ENCODE results near the gene CARD14. TPM values are rescaled to one million over a fixed set of nuclear protein-coding genes. Genes with fewer than 3 reads are reported as not detected.
"Not testable (repeated sequence)": the region's sequence is repeated elsewhere in the genome, so short reads cannot be mapped to it uniquely, and the experiment has no call there.

CARD14 gene
- total RNA-seq, 1 donor from 2014 or later: not detected

DNA sequence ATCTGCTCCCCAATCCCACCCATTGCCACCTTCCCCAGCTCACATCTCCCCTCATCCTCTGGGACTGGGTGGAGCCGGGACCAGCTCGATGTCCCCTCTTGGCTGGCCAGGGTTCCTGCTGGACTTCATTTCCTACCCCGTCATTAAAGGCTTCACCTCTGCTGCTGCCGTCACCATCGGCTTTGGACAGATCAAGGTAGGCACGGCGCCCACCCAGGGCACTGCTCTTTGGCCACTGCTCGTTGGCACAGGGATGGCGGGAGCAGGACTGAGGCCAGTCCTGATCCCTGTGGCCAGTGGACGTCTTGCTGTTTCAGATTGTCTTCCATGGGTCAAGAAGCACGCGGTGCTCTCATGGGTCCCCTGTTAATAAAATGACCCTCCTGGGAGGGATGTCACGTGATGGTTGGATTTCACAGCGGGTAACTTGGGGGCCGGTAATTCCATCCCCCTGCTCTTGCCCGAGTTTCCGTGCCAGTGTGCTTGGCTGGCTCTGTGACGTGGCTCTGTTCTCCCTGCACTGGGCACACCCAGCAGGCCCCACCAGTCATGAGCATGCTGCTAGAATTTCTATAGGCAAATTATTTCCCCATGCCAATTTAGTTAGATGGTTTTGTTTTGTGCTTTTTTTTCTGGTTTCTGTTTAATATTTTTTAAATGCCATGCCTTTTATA is 53.4 kb downstream of the CARD14 start:
- intact Hi-C loops (cut with micrococcal nuclease): no loop called here

DNA sequence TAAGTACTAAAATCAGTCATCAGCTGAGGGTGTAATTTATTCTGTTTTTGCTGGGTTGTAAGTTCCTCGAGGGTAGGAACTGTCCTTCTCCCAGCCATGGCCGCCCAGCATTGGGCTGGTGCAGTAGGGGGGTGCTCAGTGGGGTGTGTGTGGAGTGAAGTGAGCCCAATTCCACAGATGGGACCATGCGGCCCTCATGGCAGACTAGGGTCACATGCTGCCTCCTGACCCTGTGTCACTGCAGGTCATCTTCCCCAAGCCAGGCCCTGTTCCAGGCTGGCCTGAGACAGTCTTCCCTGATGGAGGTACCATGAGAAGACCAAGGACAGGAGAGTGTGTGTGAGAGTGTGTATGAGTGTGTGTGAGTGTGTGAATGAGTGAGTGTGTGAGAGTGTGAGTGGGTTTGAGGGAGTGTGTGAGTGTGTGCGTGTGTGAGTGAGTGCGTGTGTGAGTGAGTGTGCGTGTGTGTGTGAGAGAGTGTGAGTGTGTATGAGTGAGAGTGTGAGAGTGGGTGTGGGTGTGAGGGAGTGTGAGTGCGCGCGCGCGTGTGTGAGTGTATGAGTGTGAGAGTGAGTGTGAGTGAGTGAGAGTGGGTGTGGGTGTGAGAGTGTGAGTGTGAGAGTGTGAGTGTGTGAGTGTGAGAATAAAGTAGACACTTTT is 54.1 kb downstream of the CARD14 start:
- intact Hi-C loops (cut with micrococcal nuclease): no loop called here

DNA sequence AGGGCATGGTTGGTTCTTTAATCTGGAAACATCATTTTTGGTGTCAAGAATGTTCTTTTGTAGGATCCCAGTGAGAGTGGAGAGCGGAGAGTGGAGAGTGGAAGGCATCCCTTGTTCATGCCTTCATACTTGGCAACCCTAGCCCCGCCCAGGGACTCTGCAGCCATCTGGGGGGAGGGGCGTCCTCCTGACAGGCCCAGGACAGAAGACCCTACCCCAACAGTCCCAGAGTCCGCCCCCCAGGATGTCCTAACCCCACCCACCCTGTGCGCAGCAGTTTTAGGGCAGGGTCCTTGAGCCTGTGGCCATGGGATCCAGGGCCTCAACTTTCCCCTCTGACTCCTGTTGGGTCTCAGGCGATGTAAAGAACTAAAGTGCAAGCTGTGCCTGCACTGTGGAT is 54.9 kb downstream of the CARD14 start:
- intact Hi-C loops (cut with micrococcal nuclease): no loop called here

DNA sequence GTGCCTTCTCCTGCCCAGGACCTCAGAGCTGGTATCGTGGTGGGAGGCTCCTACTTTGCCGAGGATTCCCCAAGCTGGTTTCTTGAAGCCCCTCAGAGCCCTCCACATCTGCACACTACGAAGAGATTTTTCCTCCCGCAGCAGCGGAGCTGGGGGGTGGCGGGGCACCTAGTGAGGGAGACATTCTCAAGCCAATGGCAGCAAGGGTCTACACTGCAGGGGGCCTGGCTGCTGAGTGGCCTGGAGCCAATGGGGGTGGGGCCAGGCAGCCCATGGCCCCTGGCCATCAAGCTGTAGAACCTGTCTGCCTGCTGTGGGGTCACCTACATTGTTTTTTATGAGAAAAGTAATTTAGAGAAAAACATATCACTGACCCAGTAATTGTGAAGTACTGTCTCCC is 55.4 kb downstream of the CARD14 start:
- intact Hi-C loops (cut with micrococcal nuclease): no loop called here

DNA sequence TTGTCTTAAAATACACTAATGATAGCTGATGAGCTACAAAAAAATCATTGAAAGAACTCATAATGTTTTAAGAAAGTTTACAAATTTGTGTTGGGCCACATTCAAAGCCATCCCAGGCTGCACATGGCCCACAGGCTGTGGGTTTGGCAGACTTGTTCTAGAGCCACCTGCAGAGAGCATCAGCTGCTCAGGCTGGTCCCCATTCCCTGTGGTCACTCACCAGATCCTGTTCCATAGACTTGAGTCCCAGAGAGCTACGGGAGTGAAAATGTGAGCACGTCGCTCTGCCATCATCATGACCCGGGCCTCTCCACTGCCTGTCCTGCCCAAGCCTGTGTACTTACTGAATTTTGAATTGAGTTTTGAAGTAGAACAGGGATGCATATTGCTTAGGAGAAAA is 57.3 kb downstream of the CARD14 start:
- intact Hi-C loops (cut with micrococcal nuclease): no loop called here

DNA sequence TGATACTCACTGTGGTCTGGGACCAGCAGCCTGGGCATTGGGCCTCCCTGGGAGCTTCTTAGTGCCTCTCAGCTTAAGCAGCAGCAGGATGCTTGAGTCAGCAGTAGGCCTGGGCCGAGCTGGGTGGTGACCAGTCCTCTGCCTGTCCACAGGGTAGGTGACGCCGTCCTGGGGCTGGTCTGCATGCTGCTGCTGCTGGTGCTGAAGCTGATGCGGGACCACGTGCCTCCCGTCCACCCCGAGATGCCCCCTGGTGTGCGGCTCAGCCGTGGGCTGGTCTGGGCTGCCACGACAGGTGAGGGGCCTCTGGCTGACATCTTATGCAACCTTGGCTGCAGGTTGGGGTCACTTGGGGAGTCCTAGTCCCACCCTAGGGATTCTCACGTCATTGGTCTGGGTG is 57.8 kb downstream of the CARD14 start:
- intact Hi-C loops (cut with micrococcal nuclease): no loop called here

DNA sequence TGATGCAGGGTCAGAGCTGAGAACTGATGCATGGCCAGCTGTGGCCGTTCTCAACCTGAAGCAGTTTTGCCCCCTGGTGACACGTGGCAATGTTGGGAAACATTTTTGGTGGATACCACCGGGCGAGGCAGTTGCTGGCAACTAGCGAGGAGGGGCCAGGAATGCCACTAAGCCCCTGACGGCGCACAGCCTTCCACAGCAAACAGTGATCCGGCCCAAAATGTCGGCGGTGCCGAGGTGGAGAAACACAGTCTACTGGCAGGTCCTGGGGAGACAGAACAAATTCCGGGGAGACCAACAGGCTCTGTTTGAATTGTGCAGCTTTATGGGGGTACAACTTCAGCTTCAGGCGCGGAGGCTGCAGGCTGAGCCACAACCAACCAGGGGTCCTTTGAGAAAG is 58.6 kb downstream of the CARD14 start:
- intact Hi-C loops (cut with micrococcal nuclease): no loop called here

DNA sequence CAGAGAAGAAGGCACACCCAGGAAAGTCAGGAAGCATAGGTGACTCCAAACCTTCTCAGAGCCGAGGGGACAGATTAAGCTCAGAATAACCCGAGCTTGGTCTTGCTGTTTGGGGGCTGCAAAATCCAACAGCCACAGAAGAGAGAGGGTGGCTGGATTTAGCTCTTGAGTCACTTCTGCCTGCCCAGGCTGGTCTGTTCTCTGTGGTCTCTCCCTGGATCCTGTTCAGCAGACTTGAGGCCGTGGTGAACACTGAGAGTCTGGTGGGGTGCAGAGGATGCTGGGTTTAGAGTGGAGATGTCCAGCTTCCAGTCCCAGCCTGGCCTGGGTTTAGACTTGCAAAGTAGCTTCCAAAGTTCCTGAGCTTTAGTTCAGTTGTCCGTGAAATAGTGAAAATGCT is 59.2 kb downstream of the CARD14 start:
- intact Hi-C loops (cut with micrococcal nuclease): no loop called here

DNA sequence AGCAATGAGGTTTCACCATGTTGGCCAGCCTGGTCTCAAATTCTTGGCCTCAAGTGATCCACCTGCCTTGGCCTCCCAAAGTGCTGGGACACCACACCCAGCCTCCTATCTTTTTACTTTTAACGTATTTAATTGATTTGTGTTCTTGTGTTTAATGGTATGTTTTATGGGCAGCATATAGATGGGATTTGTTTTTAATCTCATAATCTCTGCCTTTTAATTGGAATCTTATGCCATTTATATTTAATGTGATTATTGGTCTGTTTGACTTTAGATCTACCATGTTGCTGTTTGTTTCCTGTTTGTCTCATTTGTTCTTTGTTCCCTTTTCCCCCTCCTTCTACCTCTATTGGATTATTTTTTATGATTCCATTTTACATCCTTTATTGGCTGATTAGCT is 62.6 kb downstream of the CARD14 start:
- intact Hi-C loops (cut with micrococcal nuclease): no loop called here

DNA sequence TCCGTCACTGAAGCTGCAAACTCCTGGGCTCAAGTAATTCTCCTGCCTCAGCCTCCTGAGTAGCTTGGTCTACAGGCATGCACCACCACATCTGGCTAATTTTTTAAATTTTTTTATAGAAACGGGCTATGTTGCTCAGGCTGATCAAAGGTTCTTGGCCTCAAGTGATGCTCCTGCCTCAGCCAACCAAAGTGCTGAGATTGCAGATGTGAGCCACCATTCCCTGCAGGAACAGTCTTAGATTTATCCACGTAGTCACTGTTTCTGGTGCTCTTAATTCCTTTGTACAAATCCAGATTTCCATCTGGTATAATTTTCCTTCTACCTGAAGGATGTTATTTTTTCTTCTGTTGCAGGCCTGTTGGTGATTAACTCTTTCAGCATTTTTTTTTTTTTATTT is 63.4 kb downstream of the CARD14 start:
- intact Hi-C loops (cut with micrococcal nuclease): no loop called here

DNA sequence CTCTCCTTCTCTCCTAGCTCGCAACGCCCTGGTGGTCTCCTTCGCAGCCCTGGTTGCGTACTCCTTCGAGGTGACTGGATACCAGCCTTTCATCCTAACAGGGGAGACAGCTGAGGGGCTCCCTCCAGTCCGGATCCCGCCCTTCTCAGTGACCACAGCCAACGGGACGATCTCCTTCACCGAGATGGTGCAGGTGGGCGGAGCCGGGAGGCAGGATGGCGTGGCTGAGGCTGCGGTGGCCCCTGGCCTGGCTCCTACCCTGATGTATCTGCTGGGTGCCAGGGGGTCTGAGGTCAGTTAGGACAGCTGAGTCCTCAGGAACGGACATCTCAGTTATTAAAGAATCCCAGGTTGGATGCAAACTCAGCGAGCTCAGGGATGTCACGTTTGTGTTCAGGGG is 67.1 kb downstream of the CARD14 start:
- intact Hi-C loops (cut with micrococcal nuclease): no loop called here

DNA sequence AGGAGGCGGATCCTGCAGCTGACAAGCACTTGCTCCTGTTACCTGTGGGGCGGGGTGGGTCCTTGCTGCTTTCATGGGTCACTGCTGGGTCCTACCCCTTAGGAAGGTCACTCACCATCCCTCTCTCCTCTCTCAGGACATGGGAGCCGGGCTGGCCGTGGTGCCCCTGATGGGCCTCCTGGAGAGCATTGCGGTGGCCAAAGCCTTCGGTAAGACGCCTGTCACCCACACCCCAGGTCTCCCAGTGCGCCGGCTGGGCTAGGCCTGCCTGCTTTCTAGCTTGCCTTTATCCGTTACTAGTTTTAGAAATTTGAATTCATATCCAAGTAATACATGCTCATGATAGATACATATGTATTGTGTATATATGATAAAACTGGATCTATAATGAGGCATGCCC is 67.6 kb downstream of the CARD14 start:
- intact Hi-C loops (cut with micrococcal nuclease): no loop called here

DNA sequence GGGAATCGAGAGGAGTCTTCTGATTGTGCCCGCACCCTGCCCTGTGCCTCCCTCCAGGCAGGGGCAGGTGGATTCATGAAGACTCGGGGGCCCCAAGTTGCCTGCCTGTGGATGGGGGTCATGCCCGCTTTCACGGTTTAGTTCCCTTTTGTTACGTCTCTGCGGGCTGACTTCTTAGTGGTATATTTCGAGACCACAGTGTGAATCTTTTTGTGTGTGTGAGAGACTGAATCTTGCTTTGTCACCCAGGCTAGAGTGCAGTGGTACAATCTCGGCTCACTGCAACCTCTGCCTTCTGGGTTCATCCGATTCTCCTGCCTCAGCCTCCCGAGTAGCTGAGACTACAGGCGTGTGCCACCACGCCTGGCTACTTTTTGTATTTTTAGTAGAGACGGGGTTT is 72.7 kb downstream of the CARD14 start:
- intact Hi-C loops (cut with micrococcal nuclease): no loop called here

DNA sequence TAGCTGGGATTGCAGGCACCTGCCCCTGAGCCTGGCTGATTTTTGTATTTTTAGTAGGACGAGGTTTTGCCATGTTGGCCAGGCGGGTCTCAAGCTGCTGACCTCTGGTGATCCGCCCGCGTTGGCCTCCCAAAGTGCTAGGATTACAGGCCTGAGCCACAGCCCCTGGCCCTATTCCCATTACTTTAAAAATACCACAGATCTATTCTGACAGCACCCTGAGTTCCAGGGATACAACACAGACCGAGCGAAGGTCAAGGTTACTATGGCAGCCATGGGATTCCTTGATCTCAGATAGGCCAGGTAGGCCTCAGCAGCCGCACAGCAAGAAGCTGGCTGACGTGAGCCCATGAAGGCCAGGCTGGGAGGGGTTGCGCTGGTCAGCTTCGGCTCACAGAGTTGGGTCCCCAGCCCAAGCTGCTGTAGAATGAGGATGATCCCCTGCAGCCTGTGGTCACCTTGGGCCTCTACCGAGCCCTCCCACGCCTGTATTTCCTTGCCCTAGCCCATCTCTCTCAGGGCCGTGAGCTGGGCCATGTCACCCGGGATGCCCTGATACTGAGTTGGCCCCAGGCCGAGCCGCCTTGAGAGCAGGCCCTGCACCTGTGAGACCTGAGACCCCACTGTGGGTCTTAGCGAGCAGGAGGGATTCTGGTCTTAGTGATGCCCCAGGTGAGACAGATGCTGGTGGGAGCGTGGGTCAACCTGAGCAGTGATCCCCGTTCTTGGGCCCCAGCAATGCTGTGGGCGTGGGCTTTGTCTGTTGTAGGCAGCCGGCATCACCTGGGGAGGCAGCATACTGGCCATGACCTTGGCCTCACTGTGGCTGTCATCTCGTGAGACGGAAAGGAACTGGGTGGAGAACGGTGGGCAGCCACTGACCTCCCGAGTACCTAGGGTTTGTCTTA is 74.0 kb downstream of the CARD14 start:
- intact Hi-C loops (cut with micrococcal nuclease): no loop called here

DNA sequence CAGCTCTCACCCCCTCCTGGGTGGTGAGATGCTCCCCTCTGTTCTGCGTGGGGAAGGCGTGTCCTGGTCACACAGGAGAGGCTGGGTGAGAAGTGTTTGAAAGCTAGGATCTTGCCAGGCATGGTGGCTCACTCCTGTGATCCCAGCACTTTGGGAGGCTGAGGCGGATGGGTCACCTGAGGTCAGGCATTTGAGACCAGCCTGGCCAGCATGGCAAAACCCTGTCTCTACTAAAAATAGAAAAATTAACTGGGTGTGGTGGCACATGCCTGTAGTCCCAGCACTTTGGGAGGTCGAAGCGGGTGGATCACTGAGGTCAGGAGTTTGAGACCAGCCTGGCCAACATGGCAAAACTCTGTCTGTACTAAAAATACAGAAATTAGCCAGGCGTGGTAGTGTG is 74.6 kb downstream of the CARD14 start:
- intact Hi-C loops (cut with micrococcal nuclease): not testable (repeated sequence)

DNA sequence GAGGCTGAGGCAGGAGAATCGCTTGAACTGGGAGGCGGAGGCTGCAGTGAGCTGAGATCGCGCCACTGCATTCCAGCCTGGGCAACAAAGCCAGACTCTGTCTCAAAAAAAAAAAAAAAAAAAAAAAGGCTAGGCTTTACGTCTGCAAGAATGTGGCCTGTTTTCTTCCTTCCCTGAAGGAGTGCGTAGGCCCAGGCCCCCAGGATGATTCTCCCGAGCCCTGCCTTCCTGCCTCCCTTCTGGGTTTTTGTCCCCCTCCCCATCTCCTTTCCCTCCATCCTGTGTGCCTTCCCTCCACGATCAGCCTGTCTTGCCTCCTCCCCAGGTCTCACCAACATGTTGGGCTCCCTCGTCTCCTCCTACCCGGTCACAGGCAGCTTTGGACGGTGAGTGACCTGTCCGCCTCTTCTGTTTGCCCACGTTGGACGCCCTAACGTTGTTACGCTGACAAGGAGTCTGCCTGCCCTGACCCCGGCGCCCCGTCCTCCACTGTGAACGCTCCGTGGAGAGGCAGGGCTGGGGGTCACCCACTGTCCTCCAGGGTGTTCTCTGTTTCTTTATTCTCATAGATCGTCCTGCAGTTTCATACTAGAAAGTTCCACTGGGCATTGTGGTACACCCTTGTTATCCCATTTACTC is 75.2 kb downstream of the CARD14 start:
- intact Hi-C loops (cut with micrococcal nuclease): no loop called here

DNA sequence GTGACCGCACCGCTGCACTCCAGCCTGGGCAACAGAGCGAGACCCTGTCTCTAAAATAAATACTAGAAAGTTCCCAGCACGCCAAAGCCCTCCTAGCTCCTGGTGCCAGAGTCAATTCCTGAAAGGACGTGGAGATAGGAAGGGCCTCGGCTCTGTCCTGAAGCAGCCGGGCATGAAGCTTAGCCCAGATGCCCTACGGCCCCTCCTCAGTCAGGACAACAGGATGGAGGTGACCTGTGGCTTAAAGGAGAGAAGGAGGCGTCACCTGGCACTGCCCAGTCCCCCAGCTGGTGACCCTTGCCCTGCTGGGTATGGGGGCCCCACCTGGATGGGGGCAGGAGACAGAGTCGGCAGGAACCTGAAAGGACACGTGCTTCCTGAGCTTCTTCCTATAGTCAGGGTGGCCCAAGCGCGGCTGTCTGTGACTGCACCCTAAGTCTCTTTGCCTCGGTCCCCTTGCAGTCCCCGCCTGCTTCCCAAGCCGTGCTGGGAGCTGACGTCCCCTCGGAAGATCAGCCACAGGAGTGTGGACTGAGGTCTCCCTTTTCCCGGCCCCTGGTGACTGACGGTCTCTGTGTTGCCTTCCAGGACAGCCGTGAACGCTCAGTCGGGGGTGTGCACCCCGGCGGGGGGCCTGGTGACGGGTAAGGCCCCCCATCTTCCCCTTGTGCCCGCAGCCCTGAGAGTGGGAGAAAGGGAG is 75.9 kb downstream of the CARD14 start:
- intact Hi-C loops (cut with micrococcal nuclease): no loop called here

DNA sequence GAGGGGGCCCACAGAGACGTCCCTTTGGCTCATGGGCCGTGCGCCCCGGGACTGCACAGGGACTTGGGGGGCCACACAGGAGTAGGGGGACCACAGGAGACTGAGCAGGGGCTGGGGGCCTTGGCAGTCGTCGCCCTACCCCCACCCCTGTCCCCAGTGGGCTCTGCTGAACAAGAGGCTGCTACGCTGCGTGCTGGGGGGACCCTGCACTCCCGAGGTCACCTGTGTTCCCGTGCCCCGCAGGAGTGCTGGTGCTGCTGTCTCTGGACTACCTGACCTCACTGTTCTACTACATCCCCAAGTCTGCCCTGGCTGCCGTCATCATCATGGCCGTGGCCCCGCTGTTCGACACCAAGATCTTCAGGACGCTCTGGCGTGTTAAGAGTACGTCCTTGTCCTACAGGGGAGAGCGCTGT is 76.4 kb downstream of the CARD14 start:
- intact Hi-C loops (cut with micrococcal nuclease): no loop called here

DNA sequence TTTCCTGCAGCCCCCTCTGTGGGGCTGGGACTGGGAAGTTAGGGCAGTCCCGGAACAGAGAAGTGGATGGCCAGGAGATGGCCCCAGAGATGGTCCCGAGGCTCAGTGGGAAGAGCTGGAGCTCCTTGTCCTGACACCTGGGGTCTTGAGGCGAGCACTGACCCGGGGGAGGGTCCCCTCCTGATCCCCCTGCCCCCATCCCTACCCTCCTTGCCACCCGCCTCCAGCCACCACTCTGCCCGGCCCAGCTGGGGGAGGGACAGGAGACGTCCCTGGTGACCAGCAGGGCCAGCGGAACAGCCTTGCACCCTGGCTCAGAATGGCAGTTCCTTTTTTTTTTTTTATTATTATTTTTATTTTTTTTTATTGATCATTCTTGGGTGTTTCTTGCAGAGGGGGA is 76.9 kb downstream of the CARD14 start:
- intact Hi-C loops (cut with micrococcal nuclease): no loop called here

DNA sequence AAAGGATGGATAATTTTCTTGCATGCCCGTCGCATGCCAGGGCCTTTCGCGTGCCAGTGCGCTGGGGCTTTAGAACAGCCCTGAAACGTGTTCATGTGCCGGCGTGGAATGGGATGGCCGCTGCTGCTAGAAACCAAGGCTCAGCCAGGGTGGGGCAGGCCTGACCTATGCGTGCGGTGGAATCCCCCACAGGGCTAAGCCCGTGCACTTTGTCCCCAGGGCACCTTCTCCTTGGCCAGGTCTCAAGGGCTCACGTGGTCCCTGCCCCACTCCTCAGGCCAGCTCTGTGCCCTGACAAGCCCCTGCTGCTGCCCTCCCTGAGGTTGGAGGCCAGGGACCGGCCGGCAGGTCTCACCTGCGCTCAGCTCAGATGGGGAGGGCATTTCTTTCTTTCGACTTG is 77.7 kb downstream of the CARD14 start:
- intact Hi-C loops (cut with micrococcal nuclease): no loop called here

Data from T-helper 2 cell treated with Interferon-gamma antibody and Interleukin-4, amounts not matched to agents 100 ng/mL and 5 ng/mL, for 36 hours (primary cell).